ENCODE data around the gene PPP4R1.

GRCh38 chr18:9521770-9522169 lies 92.6 kb downstream of the PPP4R1 start:
- TF ChIP-seq CTCF (conservative IDR thresholded peaks at IDR 0.05 in 1 of 2, IDR thresholded peaks at IDR 0.05 in 1 of 2; ENCODE audit: extremely low read depth in 1 of 2, insufficient read depth in 1 of 2, low read depth in 1 of 2, low read length in 2 of 2) (no peak), EZH2 (IDR thresholded peaks at IDR 0.05; ENCODE audit: borderline replicate concordance, low read length) (no peak)

Measured in mammary epithelial cell (primary cell).